Activated T-cell treated with anti-CD3 and anti-CD28 coated beads, Interleukin-2, amount 50 U/mL, for 1 hour (primary cell): ENCODE results near the gene KRT13.

ENCODE experiments used
- DNase-seq: peaks from one replicate; pipeline ENCODE4 v3.0.0-alpha.2; 2020

KRT13 gene

GRCh38 chr17:41536741-41537613 is 31.6 kb upstream of the KRT13 start:
- DNase-seq = no peak

- DNase-seq = no peak
Observed at GRCh38 chr17:41535764-41536481, 30.5 kb upstream of the KRT13 start.

GRCh38 chr17:41534899-41535546 is 29.6 kb upstream of the KRT13 start:
- no peak for DNase-seq

GRCh38 chr17:41533613-41534012 is 28.2 kb upstream of the KRT13 start:
- no peak for DNase-seq

- DNase-seq = no peak
Observed at GRCh38 chr17:41532947-41533570, 27.6 kb upstream of the KRT13 start.

- no peak for DNase-seq
Observed at GRCh38 chr17:41531993-41532392, 26.6 kb upstream of the KRT13 start.

GRCh38 chr17:41530062-41531048 is 24.9 kb upstream of the KRT13 start:
- DNase-seq = no peak

- no peak for DNase-seq
Observed at GRCh38 chr17:41529491-41529915, 24.1 kb upstream of the KRT13 start.

GRCh38 chr17:41528959-41529353 is 23.5 kb upstream of the KRT13 start:
- DNase-seq = no peak

GRCh38 chr17:41527063-41528023 is 21.9 kb upstream of the KRT13 start:
- peak; percentile 34 for DNase-seq

- no peak for DNase-seq
Observed at GRCh38 chr17:41524261-41524660, 18.8 kb upstream of the KRT13 start.

GRCh38 chr17:41523787-41524186 is 18.4 kb upstream of the KRT13 start:
- DNase-seq = no peak

GRCh38 chr17:41523225-41523593 is 17.8 kb upstream of the KRT13 start:
- no peak for DNase-seq

- DNase-seq = no peak
Observed at GRCh38 chr17:41522301-41523224, 17.2 kb upstream of the KRT13 start.

- no peak for DNase-seq
Observed at GRCh38 chr17:41521574-41522261, 16.3 kb upstream of the KRT13 start.

- DNase-seq = no peak
Observed at GRCh38 chr17:41520821-41521521, 15.6 kb upstream of the KRT13 start.

GRCh38 chr17:41519501-41520224 is 14.3 kb upstream of the KRT13 start:
- no peak for DNase-seq
